Activated naive CD8-positive, alpha-beta T cell treated with anti-CD3 and anti-CD28 coated beads, Interleukin-2, amount 50 U/mL, for 24 hours (primary cell): ENCODE results near the gene SLC6A6.
A peak's percentile ranks its signal among the peaks of the same experiment; 100 is the strongest.

ENCODE experiments used
- ATAC-seq: fragments of 150-1000 bp; cut with Tn5 transposase; one replicate; pipeline ENCODE4 v1.10.0; 2021
- DNase-seq: peaks from one replicate; pipeline ENCODE4 v3.0.0; 2021
- H3K27ac Mint-ChIP-seq: one replicate; pipeline ENCODE4 v1.8.0; 2021; ENCODE audit warnings: mild to moderate bottlenecking, mixed read lengths
- H3K27me3 Mint-ChIP-seq: one replicate; pipeline ENCODE4 v1.8.0; 2021; ENCODE audit warnings: mixed read lengths
- H3K36me3 Mint-ChIP-seq: one replicate; pipeline ENCODE4 v1.8.0; 2021; ENCODE audit warnings: low read depth, mixed read lengths
- H3K4me1 Mint-ChIP-seq: one replicate; pipeline ENCODE4 v1.8.0; 2021; ENCODE audit warnings: mixed read lengths
- H3K4me3 Mint-ChIP-seq: one replicate; pipeline ENCODE4 v1.8.0; 2021; ENCODE audit warnings: mild to moderate bottlenecking, moderate library complexity, mixed read lengths
- H3K9me3 Mint-ChIP-seq: one replicate; pipeline ENCODE4 v1.8.0; 2021; ENCODE audit warnings: mixed read lengths

Gene SLC6A6

GRCh38 chr3:14522768-14523167 lies 120.4 kb downstream of the SLC6A6 start:
- DNase-seq: no peak
- Mint-ChIP-seq H3K4me1 (peaks cover 2% of the 10 kb centered on the region), H3K4me3 (no peak overlapping the region), H3K36me3 (no peaks in the 10 kb centered on the region), H3K27me3 (peaks cover 5% of the 10 kb centered on the region), H3K27ac (no peak overlapping the region), H3K9me3 (no peaks in the 10 kb centered on the region)
- ATAC-seq: no peak

- Mint-ChIP-seq H3K4me3 (no peak overlapping the region), H3K4me1 (peaks cover 2% of the 10 kb centered on the region), H3K27me3 (peaks cover 8% of the 10 kb centered on the region), H3K27ac (no peak overlapping the region), H3K9me3 (no peaks in the 10 kb centered on the region), H3K36me3 (no peaks in the 10 kb centered on the region)
- no peak for DNase-seq
- no peak for ATAC-seq
Measured at GRCh38 chr3:14523792-14524191, 121.4 kb downstream of the SLC6A6 start.

GRCh38 chr3:14524311-14524711 lies 121.9 kb downstream of the SLC6A6 start:
- H3K4me3 Mint-ChIP-seq: no peak overlapping the region
- H3K27me3 Mint-ChIP-seq: peaks cover 8% of the 10 kb centered on the region
- peaks cover 2% of the 10 kb centered on the region for H3K4me1 Mint-ChIP-seq
- DNase-seq (no peak), ATAC-seq (peak; percentile 15)
- H3K9me3 Mint-ChIP-seq: no peaks in the 10 kb centered on the region
- no peak overlapping the region for H3K27ac Mint-ChIP-seq
- H3K36me3 Mint-ChIP-seq: no peaks in the 10 kb centered on the region

- Mint-ChIP-seq H3K27me3 (peaks cover 10% of the 10 kb centered on the region), H3K27ac (no peak overlapping the region)
- no peak for DNase-seq
Measured at GRCh38 chr3:14524920-14525660, 122.7 kb downstream of the SLC6A6 start.

GRCh38 chr3:14525685-14526631 lies 123.6 kb downstream of the SLC6A6 start:
- no peak overlapping the region for H3K4me3 Mint-ChIP-seq
- no peak overlapping the region for H3K27ac Mint-ChIP-seq
- peaks cover 2% of the 10 kb centered on the region for H3K4me1 Mint-ChIP-seq
- DNase-seq: no peak
- no peaks in the 10 kb centered on the region for H3K36me3 Mint-ChIP-seq
- peak; percentile 21 for ATAC-seq
- H3K9me3 Mint-ChIP-seq: no peaks in the 10 kb centered on the region
- peaks cover 10% of the 10 kb centered on the region for H3K27me3 Mint-ChIP-seq

More at GRCh38 chr3:14524920-14525660, 122.7 kb downstream of the SLC6A6 start:
- Mint-ChIP-seq H3K4me3 (no peak overlapping the region), H3K4me1 (peaks cover 2% of the 10 kb centered on the region), H3K9me3 (no peaks in the 10 kb centered on the region), H3K36me3 (no peaks in the 10 kb centered on the region)
- no peak for ATAC-seq

GRCh38 chr3:14528081-14528480 lies 125.7 kb downstream of the SLC6A6 start:
- ATAC-seq: no peak
- peaks cover 16% of the 10 kb centered on the region for H3K27me3 Mint-ChIP-seq
- DNase-seq: no peak

GRCh38 chr3:14531856-14532395 lies 129.5 kb downstream of the SLC6A6 start:
- DNase-seq: no peak
- Mint-ChIP-seq H3K27ac (no peak overlapping the region), H3K4me1 (no peaks in the 10 kb centered on the region), H3K36me3 (no peaks in the 10 kb centered on the region), H3K9me3 (no peaks in the 10 kb centered on the region), H3K27me3 (peaks cover 17% of the 10 kb centered on the region), H3K4me3 (no peak overlapping the region)
- no peak for ATAC-seq

More at GRCh38 chr3:14528081-14528480, 125.7 kb downstream of the SLC6A6 start:
- no peaks in the 10 kb centered on the region for H3K9me3 Mint-ChIP-seq
- no peak overlapping the region for H3K4me3 Mint-ChIP-seq
- no peaks in the 10 kb centered on the region for H3K36me3 Mint-ChIP-seq
- no peak overlapping the region for H3K27ac Mint-ChIP-seq
- H3K4me1 Mint-ChIP-seq: peaks cover 2% of the 10 kb centered on the region

- Mint-ChIP-seq H3K4me1 (no peaks in the 10 kb centered on the region), H3K27me3 (peaks cover 14% of the 10 kb centered on the region), H3K27ac (no peak overlapping the region), H3K9me3 (no peaks in the 10 kb centered on the region), H3K4me3 (no peak overlapping the region), H3K36me3 (no peaks in the 10 kb centered on the region)
- DNase-seq (no peak), ATAC-seq (no peak)
Measured at GRCh38 chr3:14532691-14533456, 130.5 kb downstream of the SLC6A6 start.

- DNase-seq: no peak
- peaks cover 11% of the 10 kb centered on the region for H3K27me3 Mint-ChIP-seq
- H3K4me3 Mint-ChIP-seq: no peak overlapping the region
- no peak overlapping the region for H3K27ac Mint-ChIP-seq
- H3K4me1 Mint-ChIP-seq: no peaks in the 10 kb centered on the region
- ATAC-seq: no peak
- H3K36me3 Mint-ChIP-seq: no peaks in the 10 kb centered on the region
- no peaks in the 10 kb centered on the region for H3K9me3 Mint-ChIP-seq
Measured at GRCh38 chr3:14533457-14533958, 131.1 kb downstream of the SLC6A6 start.

GRCh38 chr3:14534516-14535191 lies 132.2 kb downstream of the SLC6A6 start:
- ATAC-seq (no peak), DNase-seq (no peak)
- H3K27ac Mint-ChIP-seq: no peak overlapping the region
- no peaks in the 10 kb centered on the region for H3K9me3 Mint-ChIP-seq
- H3K27me3 Mint-ChIP-seq: peaks cover 10% of the 10 kb centered on the region
- H3K4me1 Mint-ChIP-seq: no peaks in the 10 kb centered on the region
- H3K4me3 Mint-ChIP-seq: no peak overlapping the region
- H3K36me3 Mint-ChIP-seq: no peaks in the 10 kb centered on the region

GRCh38 chr3:14535616-14536015 lies 133.2 kb downstream of the SLC6A6 start:
- no peaks in the 10 kb centered on the region for H3K9me3 Mint-ChIP-seq
- no peak for DNase-seq
- no peaks in the 10 kb centered on the region for H3K36me3 Mint-ChIP-seq
- peaks cover 10% of the 10 kb centered on the region for H3K27me3 Mint-ChIP-seq
- ATAC-seq: no peak
- H3K4me3 Mint-ChIP-seq: no peak overlapping the region
- H3K4me1 Mint-ChIP-seq: no peaks in the 10 kb centered on the region
- no peak overlapping the region for H3K27ac Mint-ChIP-seq

- Mint-ChIP-seq H3K4me1 (no peaks in the 10 kb centered on the region), H3K27me3 (peaks cover 7% of the 10 kb centered on the region), H3K36me3 (no peaks in the 10 kb centered on the region), H3K9me3 (no peaks in the 10 kb centered on the region), H3K4me3 (no peak overlapping the region), H3K27ac (no peak overlapping the region)
- no peak for DNase-seq
- ATAC-seq: no peak
Measured at GRCh38 chr3:14536055-14536815, 133.8 kb downstream of the SLC6A6 start.
